NCI-H1092 treated with DMSO at 0.1 percent for 48 hours (cell line): Measurements from ENCODE around the gene ITGA3.
A peak's percentile ranks its signal among the peaks of the same experiment; 100 is the strongest.

Experiments used
- DNase-seq: peaks from one replicate; lab custom pipeline; 2025; lab: John Stamatoyannopoulos, UW

The ITGA3 gene

GRCh38 chr17:50055426-50056216 lies at the start of gene ITGA3:
ITGA3 (plus strand) TSS chr17:50056110; CDS start chr17:50056440, 330 bp downstream.
- peak; percentile 63 for DNase-seq

- DNase-seq: no peak
Measured at GRCh38 chr17:50009282-50009681, 46.6 kb upstream of the ITGA3 start.

DNA sequence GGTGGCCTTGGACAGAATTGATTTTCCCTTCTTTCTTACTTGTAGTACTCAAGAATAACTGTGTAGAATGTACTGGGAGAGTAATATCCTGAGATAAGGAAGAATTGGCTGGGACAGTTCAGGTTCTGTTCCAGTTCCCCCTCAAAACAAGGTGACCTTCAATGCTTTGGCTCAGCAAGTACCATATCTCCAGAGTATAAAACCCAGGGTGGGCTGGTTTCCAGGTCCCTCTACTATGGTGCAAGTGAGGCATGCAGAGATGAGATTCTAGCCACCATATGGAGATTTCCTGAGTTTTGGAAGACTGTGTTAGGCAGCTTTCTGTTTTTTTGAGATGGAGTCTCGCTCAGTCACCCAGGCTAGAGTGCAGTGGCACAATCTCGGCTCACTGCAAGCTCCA lies 42.8 kb upstream of the ITGA3 start:
- DNase-seq: no peak

DNA sequence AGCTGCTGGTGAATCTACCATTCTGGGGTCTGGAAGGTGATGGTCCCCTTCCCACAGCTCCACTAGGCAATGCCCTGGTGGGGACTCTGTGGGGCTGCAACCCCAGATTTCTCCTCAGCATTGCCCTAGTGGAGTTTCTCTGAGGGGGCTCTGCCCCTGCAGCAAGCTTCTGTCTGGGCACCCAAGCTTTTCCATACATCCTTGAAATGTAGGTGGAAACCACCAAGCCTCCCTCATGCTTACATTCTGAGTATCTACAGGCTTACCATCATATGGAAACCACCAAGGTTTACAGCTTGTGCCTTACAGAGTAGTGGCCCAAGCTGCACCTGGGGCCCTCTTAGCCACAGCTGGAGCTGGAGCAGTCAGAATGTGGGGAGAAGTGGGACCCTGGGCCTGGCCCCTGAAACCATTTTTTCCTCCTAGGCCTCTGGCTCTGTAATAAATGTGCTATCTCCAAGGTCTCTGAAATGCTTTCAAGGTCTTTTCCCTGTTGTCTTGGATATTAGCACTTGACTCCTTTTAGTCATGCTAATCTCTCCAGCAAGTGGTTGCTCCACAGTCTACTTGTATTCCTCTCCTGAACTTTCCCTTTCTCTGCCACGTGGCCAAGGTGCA lies 41.3 kb upstream of the ITGA3 start:
- no peak for DNase-seq

GRCh38 chr17:50015146-50015545 lies 40.8 kb upstream of the ITGA3 start:
- no peak for DNase-seq

- no peak for DNase-seq
Measured at GRCh38 chr17:50018909-50019308, 37.0 kb upstream of the ITGA3 start.

DNA sequence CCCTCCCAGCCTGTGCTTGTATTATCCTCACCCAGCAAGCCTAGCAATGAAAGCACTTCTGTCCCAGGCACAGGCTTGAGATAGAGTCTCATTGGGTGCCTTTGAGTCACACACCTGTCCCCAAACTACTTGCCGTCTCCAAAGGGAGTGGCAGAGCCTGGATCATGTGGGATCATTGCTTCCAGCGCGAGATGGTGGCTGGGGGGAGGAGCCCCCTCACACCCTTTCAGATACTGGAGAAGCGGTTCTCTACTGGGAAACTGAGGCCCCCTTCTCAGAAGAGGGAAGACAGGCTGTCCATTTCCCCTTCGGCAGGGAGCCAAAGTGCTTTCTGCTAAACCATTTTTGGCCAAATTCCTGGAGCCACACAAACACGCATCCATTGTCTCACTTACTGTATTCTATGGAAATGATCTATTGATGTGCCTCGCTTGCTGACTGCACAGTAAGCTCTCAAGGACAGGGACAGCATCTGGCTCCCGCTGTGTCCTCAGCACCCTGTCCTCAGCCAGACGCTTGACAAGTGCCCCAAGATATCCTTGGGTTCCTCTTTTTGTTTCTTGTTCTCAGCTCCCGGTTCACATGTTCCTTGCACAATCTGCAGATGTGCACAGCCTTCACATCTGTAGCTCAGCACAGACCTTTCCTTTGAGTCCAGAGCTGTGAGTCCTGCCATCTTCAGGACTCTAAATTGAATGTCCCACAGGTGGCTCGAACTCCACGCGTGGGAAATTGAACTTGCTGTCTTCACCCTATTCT lies 34.9 kb upstream of the ITGA3 start:
- no peak for DNase-seq

DNA sequence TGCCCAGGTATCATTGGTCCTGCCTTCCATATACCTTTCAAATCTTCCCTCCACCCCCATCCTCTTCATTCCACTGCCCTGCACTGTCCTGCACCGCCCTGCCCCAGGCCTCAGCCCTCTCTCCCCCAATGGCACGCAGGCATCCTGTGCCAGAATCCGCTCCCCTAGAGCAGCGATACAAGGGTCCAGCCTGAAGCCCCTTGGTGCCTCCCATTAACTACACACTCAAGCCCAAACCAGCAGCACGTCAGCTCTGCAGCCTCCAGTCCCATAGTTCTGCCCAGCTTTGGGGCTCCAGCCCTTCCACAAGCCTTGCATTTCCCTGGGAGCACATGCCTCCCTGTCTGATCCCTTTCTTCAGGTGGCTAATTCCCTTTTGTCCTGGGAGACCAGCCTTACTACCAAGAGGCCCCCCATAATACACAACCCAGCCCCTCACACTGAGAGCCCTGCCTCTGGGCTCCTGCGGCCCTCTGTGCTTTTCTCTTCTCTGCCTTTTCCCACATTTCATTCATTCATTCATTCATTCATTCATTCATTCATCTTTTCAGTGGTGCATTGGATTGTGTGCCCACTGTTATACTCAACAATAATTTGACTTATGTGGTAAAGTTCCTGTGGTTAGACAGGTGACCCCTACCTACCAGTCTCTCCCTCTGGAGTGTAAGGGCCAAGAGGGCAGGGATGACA lies 34.1 kb upstream of the ITGA3 start:
- no peak for DNase-seq

DNA sequence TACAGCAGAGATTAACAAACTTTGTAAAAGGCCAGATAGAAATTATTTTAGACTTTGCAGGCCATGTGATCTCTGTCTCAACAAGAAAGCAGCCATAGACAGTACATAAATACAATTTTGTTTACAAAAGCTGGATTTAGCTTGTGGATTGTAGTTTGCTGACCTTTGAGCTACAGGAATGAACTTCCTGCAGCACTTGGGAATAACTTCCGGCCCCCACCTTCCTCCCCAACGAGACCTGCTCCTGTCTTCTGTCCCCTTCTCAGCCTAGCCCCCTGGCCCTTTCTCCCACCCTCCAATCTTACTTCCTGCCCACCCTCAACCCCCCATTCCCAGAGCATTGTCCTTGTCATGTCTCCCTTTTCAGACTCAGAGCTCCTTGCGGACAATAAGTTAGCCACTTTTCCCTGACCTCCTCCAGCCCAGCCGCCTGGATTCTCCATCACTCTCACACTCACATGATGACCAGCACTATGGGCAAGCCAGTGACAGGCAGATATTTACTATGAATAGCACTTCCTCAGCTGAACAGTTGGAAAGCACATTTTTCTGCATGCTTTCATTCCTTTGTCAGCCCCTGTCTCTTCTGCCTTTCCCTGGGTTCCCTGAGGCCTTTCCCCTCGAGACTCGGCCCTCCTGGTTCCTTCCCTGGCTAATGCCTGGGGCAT lies 33.3 kb upstream of the ITGA3 start:
- no peak for DNase-seq

- DNase-seq: no peak
Measured at GRCh38 chr17:50023520-50023919, 32.4 kb upstream of the ITGA3 start.

- no peak for DNase-seq
Measured at GRCh38 chr17:50024808-50025207, 31.1 kb upstream of the ITGA3 start.

- no peak for DNase-seq
Measured at GRCh38 chr17:50026046-50026675, 29.7 kb upstream of the ITGA3 start.

GRCh38 chr17:50026837-50027171 lies 29.1 kb upstream of the ITGA3 start:
- DNase-seq: peak; percentile 55

DNA sequence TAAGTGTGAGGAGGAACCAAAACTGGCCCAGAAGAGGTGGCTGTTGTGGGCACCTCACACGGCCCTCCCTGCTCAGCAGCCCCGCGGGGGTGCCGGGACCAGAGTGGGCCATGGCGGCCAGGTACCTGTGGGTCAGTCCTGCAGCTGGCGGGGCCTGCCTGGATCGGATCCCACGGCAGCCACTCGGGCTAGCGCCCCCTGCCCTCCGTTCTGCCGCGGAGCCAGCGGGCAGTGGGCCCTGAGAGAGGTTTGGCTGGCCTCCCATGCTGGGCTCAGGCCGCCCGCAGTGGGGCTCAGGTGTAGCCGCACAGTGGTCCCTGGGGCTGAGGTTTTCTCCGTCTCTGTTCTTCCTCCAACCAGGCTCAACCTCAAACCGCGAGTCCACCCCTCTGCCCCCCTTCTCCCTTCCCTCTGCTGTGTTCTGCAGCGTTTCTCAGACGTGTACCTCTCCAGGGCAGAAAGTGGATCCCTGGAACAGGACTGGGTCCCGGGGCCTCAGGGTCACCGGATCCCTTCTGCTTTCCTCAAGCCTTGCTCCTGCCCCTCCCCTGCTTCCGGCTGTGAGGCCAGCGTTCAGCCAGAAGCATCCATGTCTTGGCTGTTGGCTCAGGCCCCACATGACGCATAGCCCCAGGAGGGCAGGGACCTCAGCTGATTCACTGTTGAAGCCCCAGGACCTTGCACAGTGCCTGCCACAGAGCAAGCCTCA lies 28.6 kb upstream of the ITGA3 start:
- DNase-seq: no peak

- no peak for DNase-seq
Measured at GRCh38 chr17:50027881-50028735, 27.8 kb upstream of the ITGA3 start.

GRCh38 chr17:50028736-50029120 lies 27.2 kb upstream of the ITGA3 start:
- no peak for DNase-seq

- DNase-seq: no peak
Measured at GRCh38 chr17:50029185-50029584, 26.7 kb upstream of the ITGA3 start.

DNA sequence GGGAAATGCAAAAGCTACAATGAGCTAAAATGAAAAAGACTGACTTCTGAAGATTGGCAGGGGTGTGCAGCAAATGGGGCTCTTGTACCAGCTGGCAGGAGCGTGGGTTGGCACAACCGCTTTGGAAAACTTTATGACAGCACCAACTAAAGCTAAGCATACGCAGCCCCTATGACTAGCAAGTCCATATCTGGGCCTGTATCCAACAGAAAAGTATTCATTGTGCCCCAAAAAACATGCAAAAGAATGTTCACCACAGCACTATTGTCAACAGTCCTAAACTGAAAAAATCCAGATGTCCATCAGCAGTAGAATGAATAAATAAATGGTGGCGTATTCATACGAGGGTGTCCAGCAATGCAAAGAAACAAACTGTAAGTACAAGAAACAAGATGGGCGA lies 22.6 kb upstream of the ITGA3 start:
- no peak for DNase-seq

DNA sequence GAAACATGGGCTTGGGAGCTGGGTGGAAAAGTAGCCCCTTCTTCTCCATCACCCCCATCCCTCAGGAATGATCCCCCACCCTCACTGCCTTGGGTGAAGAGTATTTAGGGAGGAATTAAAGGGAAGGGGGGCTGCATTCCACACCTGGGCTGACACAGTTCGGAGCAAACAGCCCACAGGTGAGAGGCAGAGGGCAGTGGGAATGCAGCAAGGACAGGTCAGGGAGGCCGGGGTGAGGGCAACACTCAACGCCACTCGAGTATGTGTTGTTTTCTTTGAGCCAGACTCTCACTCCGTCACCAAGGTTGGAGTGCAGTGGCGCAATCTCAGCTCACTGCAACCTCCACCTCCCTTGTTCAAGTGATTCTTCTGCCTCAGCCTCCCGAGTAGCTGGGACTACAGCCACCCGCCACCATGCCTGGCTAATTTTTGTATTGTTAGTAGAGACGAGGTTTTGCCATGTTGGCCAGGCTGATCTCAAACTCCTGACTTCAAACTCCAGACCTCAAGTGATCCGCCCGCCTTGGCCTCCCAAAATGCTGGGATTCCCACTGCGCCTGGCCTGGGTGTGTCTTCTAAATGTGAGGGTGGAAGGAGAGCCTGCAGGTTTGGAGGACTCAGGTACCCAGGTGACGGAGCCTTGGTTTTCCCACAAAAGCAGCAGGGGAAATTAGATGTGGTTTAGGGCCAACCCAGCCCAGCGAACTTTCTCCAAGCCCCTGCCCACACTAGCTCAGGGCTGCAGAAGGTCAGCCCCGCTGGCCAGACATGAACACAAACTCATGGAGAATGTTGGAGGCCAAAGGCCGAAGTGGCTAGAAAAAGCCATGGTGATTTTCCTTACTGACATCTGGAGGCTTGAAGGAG lies 21.2 kb upstream of the ITGA3 start:
- DNase-seq: no peak
